ENCODE measurements around the gene SHISA8. TPM values are rescaled to one million over a fixed set of nuclear protein-coding genes. Genes with fewer than 3 reads are reported as not detected.
A peak's percentile ranks its signal among the peaks of the same experiment; 100 is the strongest.

The SHISA8 gene
- total and polyA plus RNA-seq, 10 of the 15 experiments (the other 5 are each of a cell fraction or from before 2014, with no cell fraction given): 0.06 to 10.1 (median 0.25) TPM

- no peak for TF ChIP-seq PML (IDR thresholded peaks at IDR 0.05; ENCODE audit: low read length)
- TF ChIP-seq TCF3 (IDR thresholded peaks at IDR 0.05; ENCODE audit: borderline replicate concordance, insufficient read depth, low read depth, low read length): no peak
- no peak for TF ChIP-seq TARDBP (IDR thresholded peaks at IDR 0.05; ENCODE audit: borderline replicate concordance)
- TF ChIP-seq CHD1 (IDR thresholded peaks at IDR 0.05; ENCODE audit: low read depth, low read length): peak; percentile 79; the same call in 1 of the 2 replicates
- no peak for TF ChIP-seq RAD51 (IDR thresholded peaks at IDR 0.05)
- no peak for TF ChIP-seq ZNF207 (IDR thresholded peaks at IDR 0.05; ENCODE audit: borderline replicate concordance)
- peak; percentile 36; the same call in 1 of the 2 replicates for TF ChIP-seq SMC3 (IDR thresholded peaks at IDR 0.05; ENCODE audit: borderline replicate concordance, low read length)
- TF ChIP-seq POLR2AphosphoS2 (IDR thresholded peaks at IDR 0.05; ENCODE audit: low read depth, low read length): no peak; the same call in 1 of the 2 replicates
- TF ChIP-seq CHD2 (IDR thresholded peaks at IDR 0.05; ENCODE audit: borderline replicate concordance, low read depth, low read length): 0 out of 2 replicates have a peak, but pooled peaks have one; percentile 25
- peak in 1 of 2 experiments; percentile 40; a peak in 1 of 3 replicates for TF ChIP-seq EGR1 (IDR thresholded peaks at IDR 0.05; ENCODE audit: borderline replicate concordance in 1 of 2, low read depth in 2 of 2, low read length in 2 of 2)
- no peak for TF ChIP-seq MYC (IDR thresholded peaks at IDR 0.05; ENCODE audit: insufficient read depth, insufficient read length, insufficient replicate concordance, low read length, severe bottlenecking)
- TF ChIP-seq TBL1XR1 (IDR thresholded peaks at IDR 0.05; ENCODE audit: low read depth, low read length): 0 out of 2 replicates have a peak, but pooled peaks have one; percentile 11
- no peak for TF ChIP-seq RELB (IDR thresholded peaks at IDR 0.05; ENCODE audit: low read depth)
- no peak for TF ChIP-seq EP300 (IDR thresholded peaks at IDR 0.05; ENCODE audit: borderline replicate concordance in 1 of 2, control insufficient read depth in 1 of 2, low read depth in 2 of 2, low read length in 2 of 2)
- TF ChIP-seq E2F4 (IDR thresholded peaks at IDR 0.05; ENCODE audit: low read depth, low read length): no peak
- no peak for TF ChIP-seq HSF1 (IDR thresholded peaks at IDR 0.05; ENCODE audit: low read depth, low read length)
- no peak; the same call in 1 of the 2 replicates for TF ChIP-seq IKZF1 (conservative IDR thresholded peaks at IDR 0.05)
- no peak for TF ChIP-seq USF1 (IDR thresholded peaks at IDR 0.05; ENCODE audit: borderline replicate concordance, extremely low read length, insufficient read depth, low read depth, low read length)
- no peak for TF ChIP-seq BMI1 (IDR thresholded peaks at IDR 0.05; ENCODE audit: borderline replicate concordance)
- TF ChIP-seq ETV6 (conservative IDR thresholded peaks at IDR 0.05 in 1 of 2, IDR thresholded peaks at IDR 0.05 in 1 of 2; ENCODE audit: borderline replicate concordance in 1 of 2, low read depth in 1 of 2): no peak
- TF ChIP-seq BHLHE40 (IDR thresholded peaks at IDR 0.05; ENCODE audit: borderline replicate concordance in 1 of 2, low read depth in 2 of 2, low read length in 1 of 2): peak; percentile 45 to 79; a peak in 3 of 4 replicates
- TF ChIP-seq NR2C2 (IDR thresholded peaks at IDR 0.05; ENCODE audit: borderline replicate concordance, control insufficient read depth, insufficient read length, low read depth): no peak
- no peak for TF ChIP-seq CHD4 (IDR thresholded peaks at IDR 0.05)
Observed at GRCh38 chr22:41925783-41926460, 11.0 kb upstream of the SHISA8 start (continued).
